ENCODE data around the gene MUL1. TPM values are rescaled to one million over a fixed set of nuclear protein-coding genes. Genes with fewer than 3 reads are reported as not detected.

MUL1 gene
- total RNA-seq, 3 donors from 2014 or later (not counting 1 experiment from before 2014, with no cell fraction given), result 21.0 to 29.5 (median 28.8) TPM

- WGBS (ENCODE audit: insufficient coverage), result 57% methylated on average over 7 of the region's 7 CpGs
- peak in 1 of 3 donors; percentile 30 for ATAC-seq
Observed at GRCh38 chr1:20480951-20481617, 26.9 kb downstream of the MUL1 start.

GRCh38 chr1:20480243-20480944 lies 27.6 kb downstream of the MUL1 start:
- no peak for ATAC-seq
- Histone ChIP-seq H3K4me1 (ENCODE audit: control insufficient read depth, insufficient read depth, low read length) (peaks cover 18% of the 10 kb centered on the region), H3K27me3 (ENCODE audit: control insufficient read depth, insufficient read depth, low read length) (peaks cover 28% of the 10 kb centered on the region), H3K27ac (ENCODE audit: low read length) (no peak overlapping the region), H3K4me3 (ENCODE audit: low read length) (no peak overlapping the region), H3K9me3 (ENCODE audit: control insufficient read depth, insufficient read depth, low read length) (no peaks in the 10 kb centered on the region), H3K36me3 (ENCODE audit: control insufficient read depth, insufficient read depth, low read length) (no peaks in the 10 kb centered on the region)
- 84% methylated on average over 9 of the region's 10 CpGs for WGBS (ENCODE audit: insufficient coverage)
- no peak overlapping the region for H3K27ac Mint-ChIP-seq
- H3K36me3 Mint-ChIP-seq, result no peaks in the 10 kb centered on the region
- no peak for TF ChIP-seq CTCF (IDR thresholded peaks at IDR 0.05)
- H3K9me3 Mint-ChIP-seq, result no peaks in the 10 kb centered on the region
- intact Hi-C loops (cut with micrococcal nuclease), result no loop called here
- no peak for DNase-seq
- H3K4me1 Mint-ChIP-seq, result peaks cover 0 to 8% of the 10 kb centered on the region in 2 donors
- peaks cover 42 to 69% of the 10 kb centered on the region in 2 donors for H3K27me3 Mint-ChIP-seq (ENCODE audit: low read depth in 2 of 2)
- no peak overlapping the region for H3K4me3 Mint-ChIP-seq

More at GRCh38 chr1:20480951-20481617, 26.9 kb downstream of the MUL1 start:
- DNase-seq, result no peak
- Histone ChIP-seq H3K4me1 (ENCODE audit: control insufficient read depth, insufficient read depth, low read length) (peaks cover 21% of the 10 kb centered on the region), H3K9me3 (ENCODE audit: control insufficient read depth, insufficient read depth, low read length) (no peaks in the 10 kb centered on the region), H3K4me3 (ENCODE audit: low read length) (no peak overlapping the region), H3K36me3 (ENCODE audit: control insufficient read depth, insufficient read depth, low read length) (no peaks in the 10 kb centered on the region), H3K27me3 (ENCODE audit: control insufficient read depth, insufficient read depth, low read length) (peaks cover 28% of the 10 kb centered on the region), H3K27ac (ENCODE audit: low read length) (no peak overlapping the region)
- H3K27ac Mint-ChIP-seq, result no peak overlapping the region
- intact Hi-C loops (cut with micrococcal nuclease), result no loop called here
- H3K9me3 Mint-ChIP-seq, result no peaks in the 10 kb centered on the region
- peaks cover 41 to 70% of the 10 kb centered on the region in 2 donors for H3K27me3 Mint-ChIP-seq (ENCODE audit: low read depth in 2 of 2)
- no peak overlapping the region for H3K4me3 Mint-ChIP-seq
- H3K4me1 Mint-ChIP-seq, result peaks cover 0 to 13% of the 10 kb centered on the region in 2 donors
- no peak for TF ChIP-seq CTCF (IDR thresholded peaks at IDR 0.05)
- H3K36me3 Mint-ChIP-seq, result no peaks in the 10 kb centered on the region

GRCh38 chr1:20479840-20480239 lies 28.1 kb downstream of the MUL1 start:
- no peak for DNase-seq
- Mint-ChIP-seq H3K4me3 (no peak overlapping the region), H3K9me3 (no peaks in the 10 kb centered on the region), H3K4me1 (peaks cover 0 to 7% of the 10 kb centered on the region in 2 donors), H3K27ac (no peak overlapping the region), H3K36me3 (no peaks in the 10 kb centered on the region), H3K27me3 (ENCODE audit: low read depth in 2 of 2) (peaks cover 47 to 71% of the 10 kb centered on the region in 2 donors)
- intact Hi-C loops (cut with micrococcal nuclease), result no loop called here
- H3K9me3 ChIP-seq (ENCODE audit: control insufficient read depth, insufficient read depth, low read length), result no peaks in the 10 kb centered on the region
- no peaks in the 10 kb centered on the region for H3K36me3 ChIP-seq (ENCODE audit: control insufficient read depth, insufficient read depth, low read length)
- WGBS (ENCODE audit: insufficient coverage), result 83% methylated on average over 4 of the region's 4 CpGs
- no peak overlapping the region for H3K4me3 ChIP-seq (ENCODE audit: low read length)
- no peak for TF ChIP-seq CTCF (IDR thresholded peaks at IDR 0.05)
- H3K27me3 ChIP-seq (ENCODE audit: control insufficient read depth, insufficient read depth, low read length), result peaks cover 25% of the 10 kb centered on the region
- no peak overlapping the region for H3K27ac ChIP-seq (ENCODE audit: low read length)
- ATAC-seq, result no peak
- peaks cover 15% of the 10 kb centered on the region for H3K4me1 ChIP-seq (ENCODE audit: control insufficient read depth, insufficient read depth, low read length)

All from natural killer cell (primary cell).